ENCODE measurements around the gene BLZF1. TPM values are rescaled to one million over a fixed set of nuclear protein-coding genes. Genes with fewer than 3 reads are reported as not detected.

BLZF1 gene
- total RNA-seq, 1 experiment from 2014 or later = 14.3 TPM

GRCh38 chr1:169392406-169392805, 24.4 kb downstream of the BLZF1 start:
- no peak overlapping the region for H3K27ac ChIP-seq (ENCODE audit: insufficient read length, low read depth, low read length)
- no peak overlapping the region for H4K5ac ChIP-seq (ENCODE audit: insufficient read length, low read depth, low read length)
- no peak for DNase-seq
- no peaks in the 10 kb centered on the region for H3K4me1 ChIP-seq (ENCODE audit: insufficient read depth, low read length)
- H4K20me1 ChIP-seq (ENCODE audit: control insufficient read depth, insufficient read depth, insufficient read length) = no peaks in the 10 kb centered on the region
- no peak overlapping the region for H3K56ac ChIP-seq (ENCODE audit: insufficient read length, low read depth, low read length)
- no peak overlapping the region for H3K23ac ChIP-seq (ENCODE audit: insufficient read length, low read depth, low read length)
- no CpG with 5 or more reads among the region's 1 CpG for WGBS (ENCODE audit: extremely low coverage, insufficient read length, low lambda C conversion rate)
- Mint-ChIP-seq H3K4me3 (no peak overlapping the region), H3K4me1 (peaks cover 0 to 4% of the 10 kb centered on the region in 2 experiments; a peak in 1 of 4 replicates), H3K27me3 (ENCODE audit: low read depth) (no peaks in the 10 kb centered on the region), H3K9me3 (no peaks in the 10 kb centered on the region), H3K36me3 (ENCODE audit: insufficient read depth in 1 of 3, low read depth in 3 of 3) (peaks cover 6 to 32% (median 29%) of the 10 kb centered on the region in 3 experiments; a peak in 6 of 7 replicates), H3K27ac (no peak overlapping the region)
- H4K91ac ChIP-seq (ENCODE audit: insufficient read length, low read depth, low read length) = no peak overlapping the region
- H2AK5ac ChIP-seq (ENCODE audit: insufficient read length, low read length) = no peak overlapping the region
- no peaks in the 10 kb centered on the region for H3K79me2 ChIP-seq (ENCODE audit: insufficient read depth, low read length)
- no peaks in the 10 kb centered on the region for H3K27me3 ChIP-seq (ENCODE audit: insufficient read depth, low read length)
- no peak overlapping the region for H2BK5ac ChIP-seq (ENCODE audit: insufficient read length, low read length)
- H2BK120ac ChIP-seq (ENCODE audit: low read depth, low read length, poor library complexity, severe bottlenecking) = no peak overlapping the region
- H3K9ac ChIP-seq (ENCODE audit: extremely low read depth, insufficient read length, low read length) = no peak overlapping the region
- H2AFZ ChIP-seq (ENCODE audit: low read length) = no peak overlapping the region
- no peak for TF ChIP-seq CTCF (conservative IDR thresholded peaks at IDR 0.05)
- H3K79me1 ChIP-seq (ENCODE audit: insufficient read depth, low read depth, low read length, poor library complexity, severe bottlenecking) = no peaks in the 10 kb centered on the region
- no peak overlapping the region for H2BK15ac ChIP-seq (ENCODE audit: low read depth, low read length)
- H3K4me2 ChIP-seq (ENCODE audit: insufficient read depth, insufficient read length, low read length) = no peak overlapping the region
- H2BK20ac ChIP-seq (ENCODE audit: low read depth, low read length, poor library complexity, severe bottlenecking) = no peak overlapping the region
- H3K9me3 ChIP-seq (ENCODE audit: control insufficient read depth, low read depth, low read length) = no peaks in the 10 kb centered on the region
- H3K18ac ChIP-seq (ENCODE audit: insufficient read length, low read depth, low read length) = no peak overlapping the region
- H3T11ph ChIP-seq (ENCODE audit: low read length) = no peak overlapping the region
- H3K23me2 ChIP-seq (ENCODE audit: insufficient read length, low read depth, low read length, poor library complexity, severe bottlenecking) = no peaks in the 10 kb centered on the region
- no peak overlapping the region for H3K14ac ChIP-seq (ENCODE audit: insufficient read depth, low read length)
- no peak overlapping the region for H3K4ac ChIP-seq (ENCODE audit: low read depth, low read length)
- H4K8ac ChIP-seq (replicated peaks; ENCODE audit: insufficient read length, low read depth, low read length) = no peak overlapping the region
- no peak overlapping the region for H2BK12ac ChIP-seq (ENCODE audit: insufficient read length, low read depth, low read length)
